SK-N-SH treated with all-trans-retinoic acid at 6 μM for 48 hours (cell line): ENCODE data around the gene ZBTB8B.

ENCODE experiments used
- ARNTL ChIP-seq: fragments of 450-650 bp; formaldehyde crosslinking; IDR thresholded peaks from 2 replicates; pipeline ENCODE4 v1.5.0; 2020; ENCODE audit warnings: low read depth, mild to moderate bottlenecking, moderate library complexity, borderline replicate concordance
- GLIS3 ChIP-seq: fragments of 250-450 bp; sonication (Bioruptor Pico); IDR thresholded peaks from 2 replicates; pipeline ENCODE4 v1.5.0; 2020; ENCODE audit warnings: mild to moderate bottlenecking, moderate library complexity
- PATZ1 ChIP-seq: fragments of 250-450 bp; sonication (Bioruptor Pico); IDR thresholded peaks from 2 replicates; pipeline ENCODE4 v1.8.0; 2020; ENCODE audit warnings: mild to moderate bottlenecking, moderate library complexity, borderline replicate concordance
- RARB ChIP-seq: fragments of 250-450 bp; sonication (Bioruptor Pico); IDR thresholded peaks from 2 replicates; pipeline ENCODE4 v1.8.0; 2021; ENCODE audit warnings: mild to moderate bottlenecking, moderate library complexity
- TCF4 ChIP-seq: fragments of 250-450 bp; sonication (Bioruptor Pico); IDR thresholded peaks from 2 replicates; pipeline ENCODE4 v1.8.0; 2021; ENCODE audit warnings: mild to moderate bottlenecking, moderate library complexity, borderline replicate concordance
- ZC3H10 ChIP-seq: fragments of 250-450 bp; sonication (Bioruptor Pico); IDR thresholded peaks from 2 replicates; pipeline ENCODE4 v1.5.1; 2021; ENCODE audit warnings: mild to moderate bottlenecking, moderate library complexity
- ZFP3 ChIP-seq: fragments of 250-450 bp; sonication (Bioruptor Pico); IDR thresholded peaks from 2 replicates; pipeline ENCODE4 v1.5.0; 2020; ENCODE audit warnings: mild to moderate bottlenecking, moderate library complexity
- ZFP30 ChIP-seq: fragments of 450-650 bp; formaldehyde crosslinking; IDR thresholded peaks from 2 replicates; pipeline ENCODE4 v1.5.0; 2022; ENCODE audit warnings: mild to moderate bottlenecking, moderate library complexity
- ZNF70 ChIP-seq: fragments of 450-650 bp; formaldehyde crosslinking; IDR thresholded peaks from 2 replicates; pipeline ENCODE4 v1.5.0; 2020; ENCODE audit warnings: mild to moderate bottlenecking, moderate library complexity
- TF ChIP-seq, protein P1 (sequence below): fragments of 250-450 bp; sonication (Bioruptor Pico); IDR thresholded peaks from 2 replicates; pipeline ENCODE4 v1.5.1; 2020; ENCODE audit warnings: low read depth, mild to moderate bottlenecking, moderate library complexity
- TF ChIP-seq, protein P2 (sequence below): fragments of 250-450 bp; sonication (Bioruptor Pico); IDR thresholded peaks from 2 replicates; pipeline ENCODE4 v1.5.1; 2021; ENCODE audit warnings: mild to moderate bottlenecking, moderate library complexity
- TF ChIP-seq, protein P3 (sequence below): fragments of 250-450 bp; sonication (Bioruptor Pico); IDR thresholded peaks from 2 replicates; pipeline ENCODE4 v1.8.0; 2021; ENCODE audit warnings: low read depth, mild to moderate bottlenecking, moderate library complexity, borderline replicate concordance

- no peak for TF ChIP-seq ZC3H10 (CRISPR knock-in tag)
- TF ChIP-seq ZFP3 (CRISPR knock-in tag): no peak
- TF ChIP-seq RARB: no peak
- TF ChIP-seq ZFP30: no peak
- no peak for TF ChIP-seq GLIS3 (CRISPR knock-in tag)
- TF ChIP-seq, protein P1, sequence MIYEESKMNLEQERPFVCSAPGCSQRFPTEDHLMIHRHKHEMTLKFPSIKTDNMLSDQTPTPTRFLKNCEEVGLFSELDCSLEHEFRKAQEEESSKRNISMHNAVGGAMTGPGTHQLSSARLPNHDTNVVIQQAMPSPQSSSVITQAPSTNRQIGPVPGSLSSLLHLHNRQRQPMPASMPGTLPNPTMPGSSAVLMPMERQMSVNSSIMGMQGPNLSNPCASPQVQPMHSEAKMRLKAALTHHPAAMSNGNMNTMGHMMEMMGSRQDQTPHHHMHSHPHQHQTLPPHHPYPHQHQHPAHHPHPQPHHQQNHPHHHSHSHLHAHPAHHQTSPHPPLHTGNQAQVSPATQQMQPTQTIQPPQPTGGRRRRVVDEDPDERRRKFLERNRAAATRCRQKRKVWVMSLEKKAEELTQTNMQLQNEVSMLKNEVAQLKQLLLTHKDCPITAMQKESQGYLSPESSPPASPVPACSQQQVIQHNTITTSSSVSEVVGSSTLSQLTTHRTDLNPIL: no peak
- TF ChIP-seq TCF4: no peak
- no peak for TF ChIP-seq ARNTL
- no peak for TF ChIP-seq PATZ1 (CRISPR knock-in tag)
- no peak for TF ChIP-seq ZNF70
- TF ChIP-seq, protein P2, sequence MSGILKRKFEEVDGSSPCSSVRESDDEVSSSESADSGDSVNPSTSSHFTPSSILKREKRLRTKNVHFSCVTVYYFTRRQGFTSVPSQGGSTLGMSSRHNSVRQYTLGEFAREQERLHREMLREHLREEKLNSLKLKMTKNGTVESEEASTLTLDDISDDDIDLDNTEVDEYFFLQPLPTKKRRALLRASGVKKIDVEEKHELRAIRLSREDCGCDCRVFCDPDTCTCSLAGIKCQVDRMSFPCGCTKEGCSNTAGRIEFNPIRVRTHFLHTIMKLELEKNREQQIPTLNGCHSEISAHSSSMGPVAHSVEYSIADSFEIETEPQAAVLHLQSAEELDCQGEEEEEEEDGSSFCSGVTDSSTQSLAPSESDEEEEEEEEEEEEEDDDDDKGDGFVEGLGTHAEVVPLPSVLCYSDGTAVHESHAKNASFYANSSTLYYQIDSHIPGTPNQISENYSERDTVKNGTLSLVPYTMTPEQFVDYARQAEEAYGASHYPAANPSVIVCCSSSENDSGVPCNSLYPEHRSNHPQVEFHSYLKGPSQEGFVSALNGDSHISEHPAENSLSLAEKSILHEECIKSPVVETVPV (CRISPR knock-in tag): no peak
- TF ChIP-seq, protein P3, sequence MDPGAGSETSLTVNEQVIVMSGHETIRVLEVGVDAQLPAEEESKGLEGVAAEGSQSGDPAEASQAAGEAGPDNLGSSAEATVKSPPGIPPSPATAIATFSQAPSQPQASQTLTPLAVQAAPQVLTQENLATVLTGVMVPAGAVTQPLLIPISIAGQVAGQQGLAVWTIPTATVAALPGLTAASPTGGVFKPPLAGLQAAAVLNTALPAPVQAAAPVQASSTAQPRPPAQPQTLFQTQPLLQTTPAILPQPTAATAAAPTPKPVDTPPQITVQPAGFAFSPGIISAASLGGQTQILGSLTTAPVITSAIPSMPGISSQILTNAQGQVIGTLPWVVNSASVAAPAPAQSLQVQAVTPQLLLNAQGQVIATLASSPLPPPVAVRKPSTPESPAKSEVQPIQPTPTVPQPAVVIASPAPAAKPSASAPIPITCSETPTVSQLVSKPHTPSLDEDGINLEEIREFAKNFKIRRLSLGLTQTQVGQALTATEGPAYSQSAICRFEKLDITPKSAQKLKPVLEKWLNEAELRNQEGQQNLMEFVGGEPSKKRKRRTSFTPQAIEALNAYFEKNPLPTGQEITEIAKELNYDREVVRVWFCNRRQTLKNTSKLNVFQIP (CRISPR knock-in tag): no peak
These were observed 7.0 kb downstream of the ZBTB8B start for GRCh38 chr1:32471695-32472362.
